Endothelial cell (in vitro differentiated cells): ENCODE results near the gene PPFIA4. TPM values are rescaled to one million over a fixed set of nuclear protein-coding genes. Genes with fewer than 3 reads are reported as not detected.
"Not testable (repeated sequence)": the region's sequence is repeated elsewhere in the genome, so short reads cannot be mapped to it uniquely, and the experiment has no call there.

ENCODE experiments used
- DNase-seq: peaks from one replicate; pipeline ENCODE4 v3.0.0; 2021; ENCODE audit warnings: low spot score
- H3K27ac Mint-ChIP-seq: one replicate; pipeline ENCODE4 v1.8.0; 2021; ENCODE audit warnings: mixed read lengths, inconsistent platforms; ENCODE audit not compliant: unreplicated experiment
- H3K27me3 Mint-ChIP-seq: one replicate; pipeline ENCODE4 v1.8.0; 2021; ENCODE audit warnings: mild to moderate bottlenecking, moderate library complexity, mixed read lengths, inconsistent platforms; ENCODE audit not compliant: unreplicated experiment
- H3K36me3 Mint-ChIP-seq: one replicate; pipeline ENCODE4 v1.8.0; 2021; ENCODE audit warnings: mild to moderate bottlenecking, low read depth, mixed read lengths, inconsistent platforms; ENCODE audit not compliant: unreplicated experiment
- H3K4me1 Mint-ChIP-seq: one replicate; pipeline ENCODE4 v1.8.0; 2021; ENCODE audit warnings: mild to moderate bottlenecking, mixed read lengths, inconsistent platforms; ENCODE audit not compliant: unreplicated experiment
- H3K4me3 Mint-ChIP-seq: one replicate; pipeline ENCODE4 v1.8.0; 2021; ENCODE audit warnings: mild to moderate bottlenecking, mixed read lengths, inconsistent platforms; ENCODE audit not compliant: unreplicated experiment
- H3K9me3 Mint-ChIP-seq: one replicate; pipeline ENCODE4 v1.8.0; 2021; ENCODE audit warnings: mixed read lengths, inconsistent platforms; ENCODE audit not compliant: unreplicated experiment
- CTCF ChIP-seq: fragments of 200-600 bp; sonication (generic); IDR thresholded peaks from one replicate; pipeline ENCODE4 v1.5.0; 2021; ENCODE audit warnings: antibody characterized with exemption; ENCODE audit not compliant: unreplicated experiment
- total RNA-seq: library from RNA; stranded (reverse); fragmentation: NEBNext Ultra II Directional; extraction: Animal tissue kit (Norgen Biotek cat#: 25700); gene quantifications from one replicate; pipeline ENCODE4 v1.2.1, GENCODE V29; 2021; ENCODE audit not compliant: unreplicated experiment

Gene PPFIA4
- total RNA-seq, 1 donor from 2014 or later, result 4.0 TPM

- DNase-seq, result peak; percentile 94
- Mint-ChIP-seq H3K27me3 (peaks cover 8% of the 10 kb centered on the region), H3K4me3 (peak within 1 kb of the TSS; percentile 97), H3K36me3 (peaks cover 17% of the 10 kb centered on the region), H3K4me1 (peaks cover 22% of the 10 kb centered on the region), H3K9me3 (no peaks in the 10 kb centered on the region), H3K27ac (peak within 1 kb of the TSS; percentile 98)
- TF ChIP-seq CTCF, result no peak
Measured at GRCh38 chr1:203006948-203007871, 19.1 kb upstream of the PPFIA4 start, which contains the start of gene TMEM183A. TMEM183A (plus strand) TSS chr1:203007374; CDS start chr1:203007466, 92 bp downstream.

- H3K9me3 Mint-ChIP-seq, result no peaks in the 10 kb centered on the region
- peaks cover 8% of the 10 kb centered on the region for H3K27me3 Mint-ChIP-seq
- no peak overlapping the region for H3K27ac Mint-ChIP-seq
- H3K36me3 Mint-ChIP-seq, result peaks cover 28% of the 10 kb centered on the region
- peaks cover 22% of the 10 kb centered on the region for H3K4me1 Mint-ChIP-seq
- DNase-seq, result no peak
- no peak for TF ChIP-seq CTCF
- no peak overlapping the region for H3K4me3 Mint-ChIP-seq
Measured at GRCh38 chr1:203009185-203009584, 17.1 kb upstream of the PPFIA4 start.

GRCh38 chr1:203011582-203011981 lies 14.7 kb upstream of the PPFIA4 start:
- H3K27me3 Mint-ChIP-seq, result peaks cover 3% of the 10 kb centered on the region
- no peak overlapping the region for H3K27ac Mint-ChIP-seq
- H3K4me3 Mint-ChIP-seq, result no peak overlapping the region
- H3K9me3 Mint-ChIP-seq, result no peaks in the 10 kb centered on the region
- no peak for TF ChIP-seq CTCF
- H3K4me1 Mint-ChIP-seq, result peaks cover 12% of the 10 kb centered on the region
- no peak for DNase-seq
- peaks cover 40% of the 10 kb centered on the region for H3K36me3 Mint-ChIP-seq

GRCh38 chr1:203017061-203017460 lies 9.2 kb upstream of the PPFIA4 start:
- no peak for DNase-seq
- no peak overlapping the region for H3K27ac Mint-ChIP-seq
- H3K9me3 Mint-ChIP-seq, result no peaks in the 10 kb centered on the region
- no peak for TF ChIP-seq CTCF
- peaks cover 53% of the 10 kb centered on the region for H3K36me3 Mint-ChIP-seq
- no peaks in the 10 kb centered on the region for H3K27me3 Mint-ChIP-seq
- no peaks in the 10 kb centered on the region for H3K4me1 Mint-ChIP-seq
- H3K4me3 Mint-ChIP-seq, result no peak overlapping the region

GRCh38 chr1:203017692-203018091 lies 8.6 kb upstream of the PPFIA4 start:
- H3K27me3 Mint-ChIP-seq, result no peaks in the 10 kb centered on the region
- no peaks in the 10 kb centered on the region for H3K4me1 Mint-ChIP-seq
- H3K27ac Mint-ChIP-seq, result no peak overlapping the region
- DNase-seq, result no peak
- TF ChIP-seq CTCF, result no peak
- no peaks in the 10 kb centered on the region for H3K9me3 Mint-ChIP-seq
- peaks cover 47% of the 10 kb centered on the region for H3K36me3 Mint-ChIP-seq
- H3K4me3 Mint-ChIP-seq, result peak overlapping the region; percentile 51

GRCh38 chr1:203022855-203023254 lies 3.4 kb upstream of the PPFIA4 start:
- not testable (repeated sequence) for H3K4me1 Mint-ChIP-seq, H3K27me3 Mint-ChIP-seq, H3K9me3 Mint-ChIP-seq, H3K27ac Mint-ChIP-seq, DNase-seq, H3K4me3 Mint-ChIP-seq
- peaks cover 36% of the 10 kb centered on the region for H3K36me3 Mint-ChIP-seq
